Ectodermal cell (in vitro differentiated cells): ENCODE data around the gene LIPA.
"Not testable (repeated sequence)": the region's sequence is repeated elsewhere in the genome, so short reads cannot be mapped to it uniquely, and the experiment has no call there.

ENCODE experiments used
- H3K27ac ChIP-seq: 2 replicates; pipeline ENCODE4 v1.7.0; 2013; ENCODE audit warnings: mild to moderate bottlenecking, low read depth, low read length; ENCODE audit not compliant: insufficient read depth, poor library complexity, severe bottlenecking
- H3K27me3 ChIP-seq: 2 replicates; pipeline ENCODE4 v1.7.0; 2013; ENCODE audit warnings: mild to moderate bottlenecking, low read length; ENCODE audit not compliant: insufficient read depth, control insufficient read depth, poor library complexity, severe bottlenecking
- H3K36me3 ChIP-seq: one replicate; pipeline ENCODE4 v1.7.0; 2013; ENCODE audit warnings: low read length; ENCODE audit not compliant: control insufficient read depth, insufficient read depth
- H3K4me1 ChIP-seq: one replicate; pipeline ENCODE4 v1.7.0; 2013; ENCODE audit warnings: low read length; ENCODE audit not compliant: control insufficient read depth, insufficient read depth
- H3K4me3 ChIP-seq: 2 replicates; pipeline ENCODE4 v1.7.0; 2013; ENCODE audit warnings: low read depth, low read length, control low read depth; ENCODE audit not compliant: insufficient read depth
- H3K9me3 ChIP-seq: 2 replicates; pipeline ENCODE4 v1.7.0; 2013; ENCODE audit warnings: mild to moderate bottlenecking, low read length, moderate library complexity; ENCODE audit not compliant: control insufficient read depth
- WGBS, 2 experiments: methylation state at CpG; one replicate each; pipeline ENCODE4 v1.1.7; 2013; ENCODE audit warnings: missing lambda C conversion rate in 2 of 2; 5-methylcytosine and 5-hydroxymethylcytosine counted together

Gene LIPA

GRCh38 chr10:89256340-89256739 is 4.8 kb upstream of the LIPA start:
- Histone ChIP-seq H3K27me3 (no peaks in the 10 kb centered on the region), H3K27ac (no peak overlapping the region), H3K36me3 (no peaks in the 10 kb centered on the region), H3K4me1 (no peaks in the 10 kb centered on the region), H3K9me3 (no peaks in the 10 kb centered on the region), H3K4me3 (no peak overlapping the region)
- WGBS, 2 experiments, result 95 to 96% methylated on average over 3 of the region's 3 CpGs

DNA sequence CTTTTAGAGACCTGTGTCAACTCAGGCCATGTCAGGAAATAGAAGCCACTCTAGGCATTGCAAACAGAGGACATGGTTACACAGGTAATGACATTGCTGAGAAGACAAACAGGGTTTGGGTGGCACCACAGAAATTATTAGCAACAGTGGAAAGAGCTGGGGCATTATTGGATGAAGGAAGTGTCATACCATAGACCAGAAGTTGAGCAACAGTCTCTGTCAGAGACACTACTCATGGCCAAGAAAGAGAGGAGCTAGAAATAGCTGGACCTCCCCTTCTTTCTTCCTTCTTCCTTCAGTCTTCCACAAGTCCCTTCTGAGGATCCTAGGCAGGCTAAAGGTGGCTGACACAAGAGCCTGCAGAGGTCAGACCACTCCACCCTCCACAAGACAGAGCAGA is 4.2 kb upstream of the LIPA start:
- Histone ChIP-seq H3K36me3 (no peaks in the 10 kb centered on the region), H3K9me3 (no peaks in the 10 kb centered on the region), H3K4me3 (no peak overlapping the region), H3K27ac (no peak overlapping the region), H3K27me3 (peaks cover 4% of the 10 kb centered on the region), H3K4me1 (peaks cover 5% of the 10 kb centered on the region)

DNA sequence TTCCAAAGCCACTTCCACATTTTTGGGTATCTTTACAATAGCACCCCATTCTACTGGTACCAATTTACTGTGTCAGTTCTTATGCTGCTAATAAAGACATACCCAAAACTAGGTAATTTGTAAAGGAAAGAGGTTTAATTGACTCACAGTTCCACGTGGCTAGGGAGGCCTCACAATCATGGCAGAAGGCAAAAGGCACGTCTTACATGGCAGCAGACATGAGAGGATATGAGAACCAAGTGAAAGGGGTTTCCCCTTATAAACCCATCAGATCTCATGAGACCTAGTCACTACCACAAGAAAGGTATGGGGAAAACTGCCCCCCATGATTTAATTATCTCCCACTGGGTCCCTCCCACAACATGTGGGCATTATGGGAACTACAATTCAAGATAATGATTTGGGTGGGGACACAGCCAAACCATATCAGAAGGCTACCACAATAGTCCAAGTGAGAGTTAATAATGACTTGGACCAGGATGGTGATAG is 3.6 kb upstream of the LIPA start:
- not testable (repeated sequence) for H3K27ac ChIP-seq, H3K36me3 ChIP-seq, H3K27me3 ChIP-seq, H3K4me3 ChIP-seq, H3K9me3 ChIP-seq, H3K4me1 ChIP-seq
- WGBS, 2 experiments, result 94 to 95% methylated on average over 2 of the region's 2 CpGs

DNA sequence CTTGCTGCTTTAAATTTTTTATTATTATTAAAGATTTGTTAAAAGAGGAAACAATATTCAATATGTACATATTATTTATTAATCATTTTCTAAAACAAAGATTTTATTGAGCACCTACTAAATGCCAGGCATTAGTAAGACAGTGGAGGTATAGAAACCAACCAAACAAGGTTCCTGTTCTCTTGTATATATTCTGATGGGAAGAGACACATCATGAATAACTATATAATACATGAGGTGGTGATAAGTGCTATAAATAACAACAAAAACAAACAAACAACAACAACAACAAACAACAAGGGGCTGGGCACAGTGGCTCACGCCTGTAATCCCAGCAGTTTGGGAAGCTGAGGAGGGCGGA is 630 bp upstream of the LIPA start:
- no peak overlapping the region for H3K27ac ChIP-seq

GRCh38 chr10:89250865-89251408 is 638 bp downstream of the LIPA start:
- Histone ChIP-seq H3K9me3 (no peaks in the 10 kb centered on the region), H3K27me3 (peaks cover 8% of the 10 kb centered on the region), H3K4me3 (peak overlapping the region; percentile 83), H3K27ac (no peak overlapping the region), H3K4me1 (peaks cover 5% of the 10 kb centered on the region), H3K36me3 (no peaks in the 10 kb centered on the region)
- WGBS, 2 experiments, result 49 to 51% methylated on average over 13 of the region's 13 CpGs

More for the DNA sequence above, 630 bp upstream of the LIPA start:
- Histone ChIP-seq H3K36me3 (no peaks in the 10 kb centered on the region), H3K27me3 (peaks cover 8% of the 10 kb centered on the region), H3K4me1 (peaks cover 5% of the 10 kb centered on the region), H3K9me3 (no peaks in the 10 kb centered on the region), H3K4me3 (no peak overlapping the region)
- WGBS, 2 experiments, result 94 to 98% methylated on average over 2 of the region's 2 CpGs

- Histone ChIP-seq H3K27me3 (peaks cover 8% of the 10 kb centered on the region), H3K9me3 (no peaks in the 10 kb centered on the region), H3K36me3 (no peaks in the 10 kb centered on the region), H3K4me1 (peaks cover 5% of the 10 kb centered on the region), H3K4me3 (no peak overlapping the region), H3K27ac (no peak overlapping the region)
- 88 to 96% methylated on average over 2 of the region's 3 CpGs for WGBS, 2 experiments
Observed at GRCh38 chr10:89248990-89249389, 2.6 kb downstream of the LIPA start.

GRCh38 chr10:89247623-89248022 is 4.0 kb downstream of the LIPA start:
- WGBS, 2 experiments, result 92 to 96% methylated on average over 1 to 2 of the region's 2 CpGs
- not testable (repeated sequence) for H3K27ac ChIP-seq, H3K4me1 ChIP-seq, H3K4me3 ChIP-seq, H3K36me3 ChIP-seq, H3K27me3 ChIP-seq, H3K9me3 ChIP-seq

DNA sequence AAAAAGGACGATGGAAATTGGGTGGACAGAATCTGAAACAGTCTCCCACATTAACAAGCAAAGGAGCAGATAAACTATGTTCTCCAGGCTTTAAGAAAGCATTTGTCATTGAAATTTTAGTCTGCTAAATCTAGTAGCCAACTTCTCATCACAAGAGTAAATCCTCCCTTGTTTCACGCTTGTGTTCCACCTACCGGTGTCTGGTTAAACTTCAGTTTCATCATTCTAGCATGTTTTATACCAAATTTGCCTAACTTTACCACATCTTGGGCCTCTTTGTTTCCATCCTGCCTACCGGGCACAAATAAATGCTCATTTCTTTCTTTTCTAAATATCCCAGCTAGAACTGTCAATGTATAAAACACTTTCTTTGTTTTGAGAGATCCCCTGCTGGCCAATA is 5.8 kb downstream of the LIPA start:
- no peak overlapping the region for H3K27ac ChIP-seq
- H3K36me3 ChIP-seq, result no peaks in the 10 kb centered on the region
- WGBS, 2 experiments, result 66 to 74% methylated on average over 4 of the region's 4 CpGs

DNA sequence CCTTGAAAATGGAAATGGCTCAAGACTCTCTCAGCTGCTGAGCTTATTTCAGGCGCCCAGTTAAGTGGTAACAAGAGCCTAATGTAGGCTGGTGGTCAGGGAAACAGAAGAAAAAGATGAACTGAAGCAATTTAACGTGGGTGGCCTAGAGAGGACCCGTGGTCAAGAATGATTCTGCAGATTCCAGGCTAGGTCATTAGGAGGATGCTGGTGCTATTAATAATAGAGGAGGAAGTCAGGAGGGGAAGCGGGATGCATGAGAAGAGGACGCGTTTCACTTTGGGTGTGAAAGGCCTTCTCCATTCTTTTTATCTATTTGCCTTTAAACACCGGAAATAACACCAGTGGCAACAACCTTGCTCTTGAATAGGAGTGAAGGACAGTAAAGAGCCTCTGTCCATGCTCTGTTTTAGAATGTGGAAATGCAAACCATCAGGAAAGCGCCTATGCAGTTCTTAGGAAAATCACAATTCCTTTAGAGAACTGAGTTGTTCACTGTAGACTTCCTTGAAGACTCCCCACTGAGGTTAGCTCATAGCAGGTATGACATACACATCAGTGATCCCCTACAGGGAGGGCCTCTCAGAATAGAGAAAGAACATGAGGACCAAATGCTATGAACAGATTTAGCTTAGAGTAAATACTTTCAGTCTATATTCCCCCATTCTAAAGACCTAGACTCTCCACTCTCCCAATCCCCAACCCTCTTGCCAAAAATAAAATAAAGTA is 8.6 kb downstream of the LIPA start:
- Histone ChIP-seq H3K27ac (no peak overlapping the region), H3K4me3 (no peak overlapping the region), H3K36me3 (no peaks in the 10 kb centered on the region), H3K27me3 (no peaks in the 10 kb centered on the region), H3K9me3 (no peaks in the 10 kb centered on the region), H3K4me1 (peaks cover 10% of the 10 kb centered on the region)
- 69 to 76% methylated on average over 8 of the region's 8 CpGs for WGBS, 2 experiments

More for the DNA sequence above, 5.8 kb downstream of the LIPA start:
- Histone ChIP-seq H3K9me3 (no peaks in the 10 kb centered on the region), H3K27me3 (peaks cover 4% of the 10 kb centered on the region), H3K4me3 (no peak overlapping the region), H3K4me1 (peaks cover 11% of the 10 kb centered on the region)

GRCh38 chr10:89242345-89242684 is 9.3 kb downstream of the LIPA start:
- no peaks in the 10 kb centered on the region for H3K36me3 ChIP-seq
- H3K4me3 ChIP-seq, result no peak overlapping the region
- no peaks in the 10 kb centered on the region for H3K27me3 ChIP-seq
- no peaks in the 10 kb centered on the region for H3K9me3 ChIP-seq
- H3K27ac ChIP-seq, result no peak overlapping the region
- H3K4me1 ChIP-seq, result peaks cover 10% of the 10 kb centered on the region
